ENCODE data around the gene FOXD2.

GRCh38 chr1:47399846-47400155, 38.0 kb upstream of the FOXD2 start:
- TF ChIP-seq CTCF (conservative IDR thresholded peaks at IDR 0.05; ENCODE audit: low read depth, low read length): no peak
- no peak for TF ChIP-seq MAFK (IDR thresholded peaks at IDR 0.05; ENCODE audit: low read depth, low read length)
- TF ChIP-seq RAD21 (IDR thresholded peaks at IDR 0.05; ENCODE audit: low read length): no peak
- no peak for TF ChIP-seq SMC3 (IDR thresholded peaks at IDR 0.05; ENCODE audit: low read depth, low read length)
- TF ChIP-seq, protein P1, sequence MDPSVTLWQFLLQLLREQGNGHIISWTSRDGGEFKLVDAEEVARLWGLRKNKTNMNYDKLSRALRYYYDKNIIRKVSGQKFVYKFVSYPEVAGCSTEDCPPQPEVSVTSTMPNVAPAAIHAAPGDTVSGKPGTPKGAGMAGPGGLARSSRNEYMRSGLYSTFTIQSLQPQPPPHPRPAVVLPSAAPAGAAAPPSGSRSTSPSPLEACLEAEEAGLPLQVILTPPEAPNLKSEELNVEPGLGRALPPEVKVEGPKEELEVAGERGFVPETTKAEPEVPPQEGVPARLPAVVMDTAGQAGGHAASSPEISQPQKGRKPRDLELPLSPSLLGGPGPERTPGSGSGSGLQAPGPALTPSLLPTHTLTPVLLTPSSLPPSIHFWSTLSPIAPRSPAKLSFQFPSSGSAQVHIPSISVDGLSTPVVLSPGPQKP (IDR thresholded peaks at IDR 0.05; ENCODE audit: borderline replicate concordance, low read depth, low read length): no peak
- TF ChIP-seq USF2 (IDR thresholded peaks at IDR 0.05; ENCODE audit: low read depth, low read length): no peak
- no peak for TF ChIP-seq RFX5 (IDR thresholded peaks at IDR 0.05; ENCODE audit: low read depth, low read length)

All from IMR-90 (cell line).